WERI-Rb-1 (cell line): Measurements from ENCODE around the gene MTFMT.

ENCODE experiments used
- DNase-seq: peaks from one replicate; pipeline ENCODE4 v3.0.0-alpha.2; 2020
- H3K27ac ChIP-seq: fragments of 250-450 bp; sonication (Bioruptor Pico); 2 replicates; pipeline ENCODE4 v1.5.1; 2020; ENCODE audit warnings: mild to moderate bottlenecking, moderate library complexity
- H3K27me3 ChIP-seq: fragments of 250-450 bp; sonication (Bioruptor Pico); 2 replicates; pipeline ENCODE4 v1.5.1; 2021; ENCODE audit warnings: mild to moderate bottlenecking, low read depth, moderate library complexity; ENCODE audit not compliant: insufficient read depth, severe bottlenecking
- H3K36me3 ChIP-seq: fragments of 250-450 bp; sonication (Bioruptor Pico); 2 replicates; pipeline ENCODE4 v1.5.1; 2020; ENCODE audit warnings: mild to moderate bottlenecking, moderate library complexity
- H3K4me3 ChIP-seq: 2 replicates; pipeline ENCODE4 v1.5.1; 2011; ENCODE audit warnings: low read depth, mild to moderate bottlenecking, control low read depth, low read length
- H3K9me3 ChIP-seq: fragments of 250-450 bp; sonication (Bioruptor Pico); 2 replicates; pipeline ENCODE4 v1.5.1; 2021; ENCODE audit warnings: mild to moderate bottlenecking, moderate library complexity; ENCODE audit not compliant: severe bottlenecking
- CTCF ChIP-seq: IDR thresholded peaks from 2 replicates; pipeline ENCODE4 v1.5.1; 2011; ENCODE audit warnings: low read depth, mild to moderate bottlenecking, control low read depth, inconsistent platforms, low read length

Gene MTFMT

GRCh38 chr15:65042776-65043327, 13.4 kb upstream of the MTFMT start:
- Histone ChIP-seq H3K9me3 (peaks cover 2% of the 10 kb centered on the region), H3K27ac (no peak overlapping the region), H3K27me3 (no peaks in the 10 kb centered on the region), H3K4me3 (no peak overlapping the region), H3K36me3 (no peaks in the 10 kb centered on the region)
- TF ChIP-seq CTCF: no peak
- DNase-seq: no peak

GRCh38 chr15:65041787-65042186, 12.3 kb upstream of the MTFMT start:
- TF ChIP-seq CTCF: no peak
- H3K27me3 ChIP-seq: no peaks in the 10 kb centered on the region
- no peak for DNase-seq

GRCh38 chr15:65040461-65040860, 11.0 kb upstream of the MTFMT start:
- no peak for TF ChIP-seq CTCF
- no peak overlapping the region for H3K27ac ChIP-seq
- no peak overlapping the region for H3K4me3 ChIP-seq
- no peak for DNase-seq
- H3K9me3 ChIP-seq: peaks cover 2% of the 10 kb centered on the region
- no peaks in the 10 kb centered on the region for H3K27me3 ChIP-seq
- H3K36me3 ChIP-seq: no peaks in the 10 kb centered on the region

More at GRCh38 chr15:65041787-65042186, 12.3 kb upstream of the MTFMT start:
- peaks cover 2% of the 10 kb centered on the region for H3K9me3 ChIP-seq
- H3K36me3 ChIP-seq: no peaks in the 10 kb centered on the region
- H3K27ac ChIP-seq: no peak overlapping the region
- H3K4me3 ChIP-seq: no peak overlapping the region

- Histone ChIP-seq H3K27ac (no peak overlapping the region), H3K4me3 (no peak overlapping the region), H3K36me3 (no peaks in the 10 kb centered on the region), H3K27me3 (no peaks in the 10 kb centered on the region), H3K9me3 (peaks cover 2% of the 10 kb centered on the region)
- DNase-seq: no peak
- no peak for TF ChIP-seq CTCF
These were observed 9.4 kb upstream of the MTFMT start for GRCh38 chr15:65038836-65039235.

GRCh38 chr15:65038428-65038827, 9.0 kb upstream of the MTFMT start:
- Histone ChIP-seq H3K36me3 (no peaks in the 10 kb centered on the region), H3K4me3 (no peak overlapping the region), H3K27me3 (no peaks in the 10 kb centered on the region), H3K27ac (no peak overlapping the region), H3K9me3 (peaks cover 2% of the 10 kb centered on the region)
- no peak for DNase-seq
- no peak for TF ChIP-seq CTCF

GRCh38 chr15:65037309-65037708, 7.9 kb upstream of the MTFMT start:
- H3K36me3 ChIP-seq: no peaks in the 10 kb centered on the region
- no peak overlapping the region for H3K27ac ChIP-seq
- TF ChIP-seq CTCF: no peak
- DNase-seq: no peak
- H3K27me3 ChIP-seq: no peaks in the 10 kb centered on the region
- peaks cover 2% of the 10 kb centered on the region for H3K9me3 ChIP-seq
- H3K4me3 ChIP-seq: no peak overlapping the region
